Urothelium cell line (cell line): Measurements from ENCODE around the gene DACH1.

Experiments
- DNase-seq: peaks from one replicate; pipeline ENCODE4 v3.0.0; 2011; ENCODE audit warnings: low spot score, mixed read lengths
- FAIRE-seq: peaks from 2 replicates; lab custom pipeline; 2011; peaks lifted over from hg19 to GRCh38; lab: Jason Lieb, UNC

The DACH1 gene

GRCh38 chr13:71830736-71831135 is 36.3 kb downstream of the DACH1 start:
- DNase-seq (no peak), FAIRE-seq (no peak)

GRCh38 chr13:71830323-71830722 is 36.7 kb downstream of the DACH1 start:
- DNase-seq (no peak), FAIRE-seq (no peak)

GRCh38 chr13:71829547-71829946 is 37.5 kb downstream of the DACH1 start:
- DNase-seq (no peak), FAIRE-seq (no peak)

GRCh38 chr13:71828564-71828963 is 38.4 kb downstream of the DACH1 start:
- DNase-seq = no peak
- FAIRE-seq = no peak

- FAIRE-seq = no peak
- no peak for DNase-seq
Measured at GRCh38 chr13:71828117-71828516, 38.9 kb downstream of the DACH1 start.

GRCh38 chr13:71827241-71827640 is 39.8 kb downstream of the DACH1 start:
- FAIRE-seq = no peak

GRCh38 chr13:71820699-71821098 is 46.3 kb downstream of the DACH1 start:
- no peak for FAIRE-seq

More at GRCh38 chr13:71827241-71827640, 39.8 kb downstream of the DACH1 start:
- DNase-seq = no peak

GRCh38 chr13:71817335-71817734 is 49.7 kb downstream of the DACH1 start:
- DNase-seq (no peak), FAIRE-seq (no peak)

More at GRCh38 chr13:71820699-71821098, 46.3 kb downstream of the DACH1 start:
- DNase-seq = no peak

- no peak for DNase-seq
- FAIRE-seq = no peak
Measured at GRCh38 chr13:71814806-71815360, 52.1 kb downstream of the DACH1 start.

- DNase-seq (no peak), FAIRE-seq (no peak)
Measured at GRCh38 chr13:71813187-71813586, 53.8 kb downstream of the DACH1 start.

GRCh38 chr13:71811344-71811743 is 55.7 kb downstream of the DACH1 start:
- FAIRE-seq (no peak), DNase-seq (no peak)

- FAIRE-seq = no peak
- no peak for DNase-seq
Measured at GRCh38 chr13:71808708-71809107, 58.3 kb downstream of the DACH1 start.

GRCh38 chr13:71806886-71807285 is 60.1 kb downstream of the DACH1 start:
- FAIRE-seq (no peak), DNase-seq (no peak)

- FAIRE-seq = no peak
- DNase-seq = no peak
Measured at GRCh38 chr13:71803066-71803465, 63.9 kb downstream of the DACH1 start.

GRCh38 chr13:71801781-71802180 is 65.2 kb downstream of the DACH1 start:
- no peak for FAIRE-seq
- no peak for DNase-seq

GRCh38 chr13:71801165-71801760 is 65.7 kb downstream of the DACH1 start:
- no peak for FAIRE-seq
- no peak for DNase-seq

- no peak for DNase-seq
- FAIRE-seq = no peak
Measured at GRCh38 chr13:71799324-71799723, 67.7 kb downstream of the DACH1 start.

- DNase-seq = no peak
Measured at GRCh38 chr13:71798707-71799106, 68.3 kb downstream of the DACH1 start.

GRCh38 chr13:71797517-71797916 is 69.5 kb downstream of the DACH1 start:
- DNase-seq (no peak), FAIRE-seq (no peak)

More at GRCh38 chr13:71798707-71799106, 68.3 kb downstream of the DACH1 start:
- no peak for FAIRE-seq

GRCh38 chr13:71789693-71790329 is 77.2 kb downstream of the DACH1 start:
- DNase-seq (no peak), FAIRE-seq (no peak)

- no peak for FAIRE-seq
- no peak for DNase-seq
Measured at GRCh38 chr13:71789037-71789436, 78.0 kb downstream of the DACH1 start.

- DNase-seq (no peak), FAIRE-seq (no peak)
Measured at GRCh38 chr13:71787414-71787813, 79.6 kb downstream of the DACH1 start.
